Left ventricle myocardium inferior (tissue), 1 donor: Measurements from ENCODE around the gene ERC1. TPM values are rescaled to one million over a fixed set of nuclear protein-coding genes. Genes with fewer than 3 reads are reported as not detected.

ENCODE experiments used
- DNase-seq: peaks from one replicate; pipeline ENCODE4 v3.0.0-alpha.2; 2020
- H3K27ac ChIP-seq: fragments of 200-600 bp; replicated peaks from 2 replicates; pipeline ENCODE4 v1.8.0; 2021
- H3K27me3 ChIP-seq: fragments of 200-600 bp; 2 replicates; pipeline ENCODE4 v1.8.0; 2021; ENCODE audit warnings: low read depth
- H3K36me3 ChIP-seq: fragments of 200-600 bp; 2 replicates; pipeline ENCODE4 v1.8.0; 2021
- H3K4me1 ChIP-seq: fragments of 200-600 bp; 2 replicates; pipeline ENCODE4 v1.8.0; 2021
- H3K4me3 ChIP-seq: fragments of 200-600 bp; 2 replicates; pipeline ENCODE4 v1.8.0; 2021; ENCODE audit warnings: mild to moderate bottlenecking, moderate library complexity
- H3K9me3 ChIP-seq: fragments of 200-600 bp; replicated peaks from 2 replicates; pipeline ENCODE4 v1.8.0; 2021
- CTCF ChIP-seq: fragments of 200-600 bp; IDR thresholded peaks from 2 replicates; pipeline ENCODE4 v1.8.0; 2021; ENCODE audit warnings: antibody characterized with exemption, mild to moderate bottlenecking, borderline replicate concordance
- intact Hi-C: fragments of 100-400 bp; cut with micrococcal nuclease; formaldehyde crosslinking; loops from one replicate; pipeline ENCODE4 v1.11.0; 2022
- total RNA-seq: library from RNA; stranded (reverse); fragmentation: NEBNext Ultra II Directional; extraction: Animal tissue kit (Norgen Biotek cat#: 25700); gene quantifications from one replicate; pipeline ENCODE4 v1.2.1, GENCODE V29; 2021
- donor health status: DM: no; HTN: yes; CAD: no; lungs with severe emphysema.

ERC1 gene
- total RNA-seq, 1 donor from 2014 or later: 50.8 TPM

DNA sequence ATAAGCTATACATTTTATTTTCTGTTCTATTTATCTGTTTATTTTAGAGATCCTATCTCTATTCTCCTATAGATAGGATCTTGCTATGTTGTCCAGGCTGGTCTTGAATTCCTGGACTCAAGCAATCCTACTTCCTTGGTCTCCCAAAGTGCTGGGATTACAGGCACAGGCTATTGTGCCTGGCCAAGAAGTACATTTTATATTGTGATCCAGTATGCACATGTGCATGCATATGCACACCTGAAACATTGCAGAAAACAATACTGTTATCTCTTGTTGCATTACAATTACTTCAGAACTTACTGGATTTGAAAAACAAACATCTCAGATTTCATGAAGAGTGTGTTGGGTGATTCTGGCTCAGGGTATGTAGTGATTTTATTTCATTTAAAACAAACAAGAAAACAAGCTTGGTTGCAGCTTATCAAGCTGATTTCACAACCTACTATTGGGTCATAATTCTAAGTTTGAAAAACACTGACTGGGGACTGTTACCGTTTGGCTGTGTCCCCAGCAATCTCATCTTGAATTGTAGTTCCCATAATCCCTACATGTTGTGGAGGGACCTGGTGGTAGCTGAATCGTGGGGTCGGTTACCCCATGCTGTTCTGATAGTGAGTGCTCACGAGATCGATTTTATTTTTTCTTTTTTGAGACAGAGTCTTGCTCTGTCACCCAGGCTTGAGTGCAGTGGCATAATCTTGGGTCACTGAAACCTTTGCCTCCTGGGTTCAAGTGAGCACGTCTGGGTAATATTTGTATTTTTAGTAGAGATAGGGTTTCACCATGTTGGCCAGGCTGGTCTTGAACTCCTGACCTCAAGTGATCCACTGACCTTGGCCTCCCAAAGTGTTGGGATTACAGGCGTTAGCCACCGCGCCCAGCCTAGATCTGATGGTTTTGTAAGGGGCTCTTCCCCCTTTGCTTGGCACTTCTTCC is 31.3 kb downstream of the ERC1 start:
- no peak overlapping the region for H3K4me3 ChIP-seq
- H3K9me3 ChIP-seq: no peaks in the 10 kb centered on the region
- TF ChIP-seq CTCF: no peak
- H3K27me3 ChIP-seq: no peaks in the 10 kb centered on the region
- peaks cover 16% of the 10 kb centered on the region for H3K4me1 ChIP-seq
- no peak overlapping the region for H3K27ac ChIP-seq
- peaks cover 14% of the 10 kb centered on the region for H3K36me3 ChIP-seq
- no peak for DNase-seq
- intact Hi-C loops: no loop called here

DNA sequence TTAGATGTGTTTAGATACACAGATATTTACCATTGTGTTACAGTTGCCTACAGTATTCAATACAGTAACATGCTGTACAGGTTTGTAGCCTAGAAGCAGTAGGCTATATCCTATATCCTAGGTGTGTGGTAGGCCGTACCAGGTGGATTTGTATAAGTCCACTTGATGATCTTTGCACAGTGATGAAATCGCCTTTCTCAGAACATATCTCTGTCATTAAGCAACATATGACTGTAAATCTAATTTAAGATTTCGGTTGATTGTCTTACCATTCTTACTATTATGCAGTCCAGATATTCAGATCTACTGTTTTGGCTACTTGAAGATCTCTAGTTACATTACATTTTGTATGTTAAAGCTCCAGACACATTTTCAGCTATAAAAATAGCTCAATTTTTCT is 39.8 kb downstream of the ERC1 start:
- Histone ChIP-seq H3K9me3 (no peaks in the 10 kb centered on the region), H3K27ac (no peak overlapping the region), H3K4me1 (no peaks in the 10 kb centered on the region), H3K36me3 (peaks cover 33% of the 10 kb centered on the region), H3K4me3 (no peak overlapping the region), H3K27me3 (no peaks in the 10 kb centered on the region)
- intact Hi-C loops: no loop called here
- DNase-seq: no peak
- no peak for TF ChIP-seq CTCF

DNA sequence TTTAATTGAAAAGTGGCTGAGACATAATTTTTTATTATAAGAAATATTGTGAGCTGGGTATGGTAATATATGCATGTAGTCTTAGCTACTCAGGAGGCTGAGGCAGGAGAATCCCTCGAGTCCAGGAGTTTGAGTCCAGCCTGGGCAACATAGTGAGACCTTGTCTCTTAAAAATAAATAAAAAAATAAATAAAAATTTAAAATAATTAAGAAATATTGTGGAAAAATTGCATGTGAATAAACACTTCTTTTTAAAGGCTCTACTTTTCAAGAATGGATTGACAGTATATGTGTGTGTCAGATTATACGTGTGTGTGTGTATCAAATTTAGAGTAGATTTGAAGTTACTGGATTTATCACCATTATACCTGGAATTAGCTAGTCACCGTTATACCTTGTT is 43.2 kb downstream of the ERC1 start:
- Histone ChIP-seq H3K9me3 (no peaks in the 10 kb centered on the region), H3K4me3 (no peak overlapping the region), H3K36me3 (peaks cover 21% of the 10 kb centered on the region), H3K27me3 (no peaks in the 10 kb centered on the region), H3K4me1 (no peaks in the 10 kb centered on the region), H3K27ac (no peak overlapping the region)
- TF ChIP-seq CTCF: no peak
- no peak for DNase-seq
- intact Hi-C loops: no loop called here

GRCh38 chr12:1034751-1035457 is 43.9 kb downstream of the ERC1 start:
- H3K36me3 ChIP-seq: peaks cover 14% of the 10 kb centered on the region
- no peaks in the 10 kb centered on the region for H3K4me1 ChIP-seq
- H3K27me3 ChIP-seq: no peaks in the 10 kb centered on the region
- DNase-seq: no peak
- no peak overlapping the region for H3K27ac ChIP-seq
- no peak overlapping the region for H3K4me3 ChIP-seq
- intact Hi-C loops: no loop called here
- TF ChIP-seq CTCF: no peak
- no peaks in the 10 kb centered on the region for H3K9me3 ChIP-seq

- Histone ChIP-seq H3K4me1 (peaks cover under 1% of the 10 kb centered on the region), H3K27me3 (no peaks in the 10 kb centered on the region), H3K36me3 (peaks cover 3% of the 10 kb centered on the region), H3K27ac (no peak overlapping the region), H3K4me3 (no peak overlapping the region), H3K9me3 (no peaks in the 10 kb centered on the region)
- DNase-seq: no peak
- intact Hi-C loops: no loop called here
- no peak for TF ChIP-seq CTCF
Observed at GRCh38 chr12:1041478-1041877, 50.5 kb downstream of the ERC1 start.
